CD4-positive, alpha-beta T cell treated with Interferon alpha-2 for 1 hour (primary cell): ENCODE measurements around the gene KIF21B.
A peak's percentile ranks its signal among the peaks of the same experiment; 100 is the strongest.

Experiments used
- DNase-seq, 2 donors: peaks; one replicate each; pipeline ENCODE4 v3.0.0-alpha.2; 2020 to 2022

KIF21B gene

GRCh38 chr1:200989337-200989736 is 34.2 kb downstream of the KIF21B start:
- DNase-seq: no peak

DNA sequence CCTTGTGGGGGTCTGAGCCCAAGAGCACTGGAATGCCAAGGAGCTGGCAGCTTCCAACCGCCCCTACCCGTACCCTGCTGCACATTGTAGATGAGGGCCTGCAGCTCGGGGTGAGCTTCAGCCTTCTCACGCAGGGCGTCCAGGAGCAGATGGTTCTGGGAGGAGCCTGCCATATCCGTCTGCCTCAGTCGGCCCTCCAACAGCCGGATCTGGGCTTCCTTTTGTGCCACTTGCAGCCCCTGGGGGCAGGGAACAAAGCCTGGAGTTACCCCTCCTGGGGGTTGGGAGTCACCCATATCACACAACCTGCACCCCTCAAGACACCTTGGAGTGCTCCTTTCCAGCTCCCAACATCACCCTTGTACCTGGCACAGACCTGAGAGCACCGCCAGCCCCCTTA is 34.8 kb downstream of the KIF21B start:
- DNase-seq: no peak

GRCh38 chr1:200985481-200985880 is 38.0 kb downstream of the KIF21B start:
- DNase-seq: no peak

GRCh38 chr1:200983035-200983561 is 40.4 kb downstream of the KIF21B start:
- DNase-seq: no peak

DNA sequence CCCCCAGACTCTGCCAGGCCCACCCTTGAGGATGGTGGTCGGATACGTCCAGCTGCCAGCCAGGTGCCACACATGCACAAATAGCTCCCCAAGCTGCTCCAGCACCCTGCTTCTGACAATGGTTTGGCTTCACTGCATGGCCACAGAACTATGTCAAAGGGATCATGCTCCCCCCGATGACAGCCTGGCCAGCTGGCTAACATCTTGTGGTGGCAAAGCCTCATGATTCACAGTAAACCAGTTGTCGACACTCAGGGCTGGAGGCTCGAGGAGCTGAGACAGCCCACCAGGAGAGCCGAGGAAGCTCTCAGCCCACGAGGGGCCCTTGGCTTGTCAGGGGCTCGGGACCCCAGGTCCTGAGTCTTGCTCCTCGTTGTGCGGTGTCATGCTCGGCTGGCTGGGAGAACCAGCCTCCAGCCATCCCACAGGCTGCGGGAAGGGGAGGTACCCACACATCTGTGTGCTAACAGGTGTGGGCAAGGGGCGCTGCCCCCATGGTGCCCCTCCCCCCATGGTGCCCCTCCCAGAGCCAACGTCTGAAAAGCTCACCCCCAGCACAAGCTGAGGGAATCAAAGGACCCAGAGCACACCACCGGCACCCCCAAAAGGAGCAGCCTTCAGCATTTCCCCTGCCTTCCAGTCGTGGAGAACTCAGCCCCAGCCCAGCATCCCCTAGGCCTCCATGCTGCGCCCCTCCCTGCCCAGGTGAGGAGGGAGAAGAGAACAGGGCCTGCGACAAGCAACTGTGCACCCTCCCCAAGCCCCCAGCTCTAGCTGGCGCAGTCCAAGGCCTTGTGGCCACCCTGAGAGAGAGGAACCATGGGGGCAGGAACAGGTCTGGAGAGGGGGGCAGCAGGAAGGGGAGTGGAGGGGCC is 41.2 kb downstream of the KIF21B start:
- DNase-seq: no peak

- no peak for DNase-seq
Observed at GRCh38 chr1:200981278-200981677, 42.2 kb downstream of the KIF21B start.

- DNase-seq: no peak
Observed at GRCh38 chr1:200980873-200981272, 42.6 kb downstream of the KIF21B start.

DNA sequence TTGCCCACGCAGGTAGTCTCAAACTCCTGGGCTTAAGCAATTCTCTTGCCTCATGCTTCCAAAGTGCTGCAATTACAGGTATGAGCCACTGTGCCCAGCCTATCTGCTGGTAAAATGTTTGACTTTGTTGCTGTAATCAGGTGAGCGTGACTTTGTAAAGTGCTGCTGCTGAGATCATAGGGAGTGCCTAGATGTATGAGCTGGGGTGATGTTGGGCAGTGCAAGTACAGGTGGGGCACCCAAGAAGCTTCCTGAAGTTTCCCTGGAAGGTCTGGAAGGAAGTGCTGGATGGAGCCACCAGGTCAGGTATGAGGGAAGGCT is 43.1 kb downstream of the KIF21B start:
- DNase-seq: no peak

- DNase-seq: peak; percentile 48 to 65
Observed at GRCh38 chr1:200979574-200980451, 43.7 kb downstream of the KIF21B start.

DNA sequence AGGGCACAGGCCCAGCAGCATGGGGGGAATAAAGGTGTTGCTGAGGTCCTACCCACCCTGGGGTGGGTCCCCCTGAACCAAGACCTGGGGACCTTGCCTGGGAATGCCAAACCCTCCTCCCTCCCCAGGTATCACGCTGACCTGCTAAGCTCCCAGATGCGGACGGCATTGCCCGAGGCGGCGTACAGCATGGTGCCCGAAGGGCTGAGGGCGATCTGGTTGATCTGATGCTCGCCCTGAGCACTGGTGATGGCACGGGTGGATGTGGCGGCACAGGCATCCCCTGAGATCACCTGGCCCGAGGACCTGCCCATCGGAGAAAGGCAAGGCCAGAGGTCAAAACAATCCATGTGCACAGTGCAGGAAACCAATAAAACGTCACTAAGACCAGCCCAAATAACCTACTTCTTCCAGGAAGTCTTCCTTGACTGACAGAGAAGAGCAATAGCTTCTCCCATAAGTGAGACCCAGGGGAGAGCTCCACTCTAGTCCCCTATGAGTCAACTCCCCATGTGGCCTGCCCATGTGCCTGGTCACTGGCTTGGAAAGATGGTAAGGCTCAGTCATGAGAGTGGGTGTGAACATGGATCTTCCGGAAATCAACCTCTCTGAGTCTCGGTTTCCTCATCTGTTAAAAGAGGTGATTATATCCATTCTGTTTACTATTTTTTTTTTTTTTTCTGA is 46.3 kb downstream of the KIF21B start:
- no peak for DNase-seq

GRCh38 chr1:200976634-200977033 is 46.9 kb downstream of the KIF21B start:
- no peak for DNase-seq

DNA sequence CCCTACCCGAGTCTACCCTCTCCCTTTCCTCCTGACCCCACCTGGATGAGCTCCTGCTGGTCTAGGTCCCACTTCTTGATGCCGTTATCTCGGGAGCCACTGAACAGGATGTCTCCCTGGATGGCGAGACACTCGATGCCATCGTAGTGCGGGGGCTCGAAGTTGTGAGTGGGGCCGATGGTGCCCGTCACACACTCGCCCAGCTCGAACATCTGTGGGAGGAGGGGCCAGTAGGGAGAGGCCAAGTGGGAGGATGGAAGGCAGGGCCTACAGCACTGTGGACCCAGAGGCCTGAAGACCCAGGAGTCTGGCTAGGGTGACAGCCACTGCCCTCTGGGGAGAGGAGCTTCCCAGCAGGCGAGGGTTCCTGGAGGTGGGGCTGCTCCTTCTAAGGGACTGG is 48.1 kb downstream of the KIF21B start:
- no peak for DNase-seq

- no peak for DNase-seq
Observed at GRCh38 chr1:200974711-200975110, 48.8 kb downstream of the KIF21B start.

GRCh38 chr1:200973937-200974657 is 49.4 kb downstream of the KIF21B start:
- DNase-seq: no peak

GRCh38 chr1:200972985-200973742 is 50.4 kb downstream of the KIF21B start:
- DNase-seq: no peak

- DNase-seq: peak; percentile 50 to 68
Observed at GRCh38 chr1:200971955-200972711, 51.4 kb downstream of the KIF21B start.

GRCh38 chr1:200971428-200971903 is 52.0 kb downstream of the KIF21B start:
- DNase-seq: no peak

- DNase-seq: no peak
Observed at GRCh38 chr1:200970771-200971427, 52.6 kb downstream of the KIF21B start.

DNA sequence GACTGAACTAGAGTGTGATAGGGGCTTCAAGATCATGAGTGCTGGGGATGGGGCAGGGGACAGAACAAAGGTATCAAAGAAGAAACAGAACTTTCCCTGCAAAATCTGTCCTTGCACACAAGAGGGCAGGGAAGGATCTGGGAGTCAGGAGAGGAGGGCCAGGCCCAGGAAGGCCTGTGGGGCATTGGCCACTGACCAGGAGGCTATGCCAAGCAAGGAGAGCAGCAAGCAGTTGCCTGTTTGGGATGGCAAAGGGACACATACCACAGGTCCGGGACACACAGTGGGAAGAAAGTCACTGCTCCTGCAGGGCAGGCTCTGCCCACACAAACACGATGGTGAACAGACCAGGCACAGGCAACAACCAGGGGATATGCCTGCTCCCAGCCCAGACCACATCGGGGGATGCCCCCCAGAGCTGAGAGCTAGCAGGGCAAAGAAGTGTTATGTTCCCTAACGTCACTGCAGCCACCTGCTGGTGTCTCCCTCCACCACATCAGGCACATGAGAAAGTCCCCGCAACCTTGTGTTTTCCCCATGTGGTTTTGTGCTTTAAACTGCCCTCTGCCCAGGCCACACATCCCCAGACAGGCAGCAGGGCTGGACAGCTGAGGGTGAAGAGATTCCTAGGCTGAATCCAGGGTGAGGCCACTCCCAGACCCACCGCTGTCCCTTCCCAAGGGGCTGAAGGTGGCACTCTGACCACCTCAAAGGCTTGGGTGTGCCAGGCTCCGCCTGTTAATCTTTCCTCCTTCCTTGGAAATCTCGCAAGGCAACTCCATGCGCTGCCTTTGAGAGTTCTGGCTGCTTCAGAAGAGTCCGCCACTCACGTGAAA is 53.6 kb downstream of the KIF21B start:
- no peak for DNase-seq
